Stimulated activated CD4-positive, alpha-beta T cell treated with anti-CD3 and anti-CD28 coated beads, Interleukin-12 subunit alpha, Interleukin-12 subunit beta, amount 100 ng/mL, for 48 hours (primary cell): Measurements from ENCODE around the gene COX6B1.
A peak's percentile ranks its signal among the peaks of the same experiment; 100 is the strongest.
"Not testable (repeated sequence)": the region's sequence is repeated elsewhere in the genome, so short reads cannot be mapped to it uniquely, and the experiment has no call there.

Source experiments
- DNase-seq, 3 donors: peaks; one replicate each; pipeline ENCODE4 v3.0.0-alpha.2; 2020; ENCODE audit warnings: low read depth in 2 of 3, low spot score in 1 of 3

COX6B1 gene

DNA sequence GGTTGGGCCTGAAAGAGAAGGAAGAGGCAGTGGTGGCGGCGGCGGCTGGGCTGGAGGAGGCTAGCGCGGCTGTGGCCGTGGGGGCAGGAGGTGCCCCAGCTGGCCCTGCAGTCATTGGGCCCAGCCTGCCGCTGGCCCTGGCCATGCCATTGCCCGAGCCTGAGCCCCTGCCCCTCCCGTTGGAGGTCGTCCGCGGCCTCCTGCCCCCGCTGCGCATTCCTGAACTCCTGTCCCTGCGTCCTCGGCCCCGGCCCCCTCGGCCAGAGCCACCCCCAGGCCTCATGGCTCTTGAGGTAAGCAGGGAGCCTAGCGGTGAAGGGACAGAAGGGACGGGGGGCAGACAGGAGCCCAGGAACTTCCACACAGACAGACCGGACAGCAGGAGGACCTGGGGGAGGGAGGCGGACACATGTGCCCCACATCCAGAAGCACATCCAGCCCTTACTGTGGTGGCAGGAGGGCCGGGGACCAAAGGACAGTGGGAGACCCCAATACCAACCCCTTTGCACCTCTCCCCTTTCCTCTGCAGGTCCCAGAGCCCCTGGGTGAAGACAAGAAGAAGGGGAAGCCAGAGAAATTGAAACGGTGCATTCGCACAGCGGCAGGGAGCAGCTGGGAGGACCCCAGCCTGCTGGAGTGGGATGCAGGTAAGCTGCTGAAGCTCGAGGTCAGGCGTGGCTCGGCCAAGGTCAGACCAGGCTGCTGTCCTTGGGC, 14.2 kb upstream of the COX6B1 start:
- DNase-seq: no peak

DNA sequence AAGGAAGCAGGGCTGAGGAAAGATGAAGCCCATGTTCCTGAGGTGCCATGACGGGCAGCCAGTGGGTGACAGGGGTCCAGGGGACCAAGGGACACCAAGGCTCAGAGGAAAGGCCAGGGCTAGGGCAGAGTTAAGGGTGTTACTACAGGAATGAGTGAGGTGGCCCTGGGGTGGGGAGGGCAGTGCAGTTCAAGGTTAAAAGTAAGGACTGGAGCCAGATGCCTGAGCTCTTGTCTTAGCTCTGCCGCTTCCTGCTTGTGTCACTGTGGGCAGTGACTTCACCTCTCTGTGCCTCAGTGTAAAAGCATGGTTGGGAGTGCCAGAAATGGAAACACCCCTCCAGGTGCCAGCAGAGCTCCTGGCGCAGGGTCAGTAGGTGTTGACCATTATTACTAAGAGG, 11.5 kb upstream of the COX6B1 start:
- DNase-seq: no peak

DNA sequence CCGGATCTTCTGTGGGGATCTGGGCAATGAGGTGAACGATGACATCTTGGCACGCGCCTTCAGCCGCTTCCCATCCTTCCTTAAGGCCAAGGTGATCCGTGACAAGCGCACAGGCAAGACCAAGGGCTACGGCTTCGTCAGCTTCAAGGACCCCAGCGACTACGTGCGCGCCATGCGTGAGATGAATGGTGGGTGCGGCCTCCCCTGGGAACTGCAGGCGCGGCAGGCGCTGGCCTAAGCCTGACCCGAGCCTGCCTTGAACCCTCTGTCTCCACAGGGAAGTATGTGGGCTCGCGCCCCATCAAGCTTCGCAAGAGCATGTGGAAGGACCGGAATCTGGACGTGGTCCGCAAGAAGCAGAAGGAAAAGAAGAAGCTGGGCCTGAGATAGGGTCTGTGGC, 11.0 kb upstream of the COX6B1 start:
- no peak for DNase-seq

DNA sequence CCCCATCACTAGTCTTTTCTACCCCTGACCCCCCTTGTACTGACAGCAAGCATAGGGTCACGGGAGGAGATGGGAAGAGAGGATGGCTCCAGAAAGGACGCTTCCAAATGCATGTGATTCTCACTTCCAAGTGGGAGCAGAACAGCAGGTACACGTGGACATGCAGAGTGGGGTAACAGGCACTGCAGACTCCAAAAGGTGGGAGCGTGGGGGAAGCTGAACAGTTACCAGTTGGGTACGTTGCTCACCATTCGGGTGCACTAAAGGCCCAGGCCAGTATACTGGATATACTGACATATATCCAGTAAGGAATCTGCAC, 8.8 kb upstream of the COX6B1 start:
- DNase-seq: no peak

DNA sequence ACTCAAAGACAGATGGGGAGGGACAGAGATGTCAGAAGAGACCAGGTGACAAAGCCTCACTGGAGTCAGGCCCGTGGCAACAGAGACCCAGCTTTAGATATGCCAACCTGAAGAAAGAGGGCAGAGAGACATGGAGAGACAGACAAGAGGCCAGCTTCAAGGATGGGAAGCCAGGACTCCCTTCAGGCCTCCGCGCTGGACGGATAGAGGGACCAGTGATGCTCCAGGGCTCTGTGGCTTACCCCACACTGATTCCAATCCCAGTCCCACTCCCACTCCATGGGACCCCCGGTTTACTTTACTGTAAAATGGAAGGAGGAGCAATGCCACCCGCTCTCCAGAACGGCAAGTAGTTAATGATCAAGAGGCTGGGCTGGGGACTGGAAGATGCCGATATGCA, 8.3 kb upstream of the COX6B1 start:
- DNase-seq: no peak

DNA sequence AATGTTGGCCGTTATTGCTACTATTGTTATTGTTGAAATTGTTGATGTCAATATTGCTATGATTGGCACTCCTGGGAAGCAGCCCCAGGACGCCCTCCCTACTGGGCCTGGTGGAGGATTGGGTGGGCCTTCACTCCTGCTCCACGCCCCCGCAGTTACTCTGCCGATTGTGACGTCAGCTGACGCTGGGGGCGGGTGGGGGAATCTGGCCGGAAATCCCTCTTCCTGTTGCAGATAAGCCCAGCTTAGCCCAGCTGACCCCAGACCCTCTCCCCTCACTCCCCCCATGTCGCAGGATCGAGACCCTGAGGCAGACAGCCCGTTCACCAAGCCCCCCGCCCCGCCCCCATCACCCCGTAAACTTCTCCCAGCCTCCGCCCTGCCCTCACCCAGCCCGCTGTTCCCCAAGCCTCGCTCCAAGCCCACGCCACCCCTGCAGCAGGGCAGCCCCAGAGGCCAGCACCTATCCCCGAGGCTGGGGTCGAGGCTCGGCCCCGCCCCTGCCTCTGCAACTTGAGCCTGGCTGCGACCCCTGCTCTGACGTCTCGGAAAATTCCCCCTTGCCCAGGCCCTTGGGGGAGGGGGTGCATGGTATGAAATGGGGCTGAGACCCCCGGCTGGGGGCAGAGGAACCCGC, 6.5 kb upstream of the COX6B1 start, which contains the start of gene ETV2:
Gene ETV2, plus strand, starts transcription at position 231 of the 637 bp plus-strand sequence. CDS start 716 bp downstream, outside the sequence.
- peak in 1 of 3 donors; percentile 29 for DNase-seq

DNA sequence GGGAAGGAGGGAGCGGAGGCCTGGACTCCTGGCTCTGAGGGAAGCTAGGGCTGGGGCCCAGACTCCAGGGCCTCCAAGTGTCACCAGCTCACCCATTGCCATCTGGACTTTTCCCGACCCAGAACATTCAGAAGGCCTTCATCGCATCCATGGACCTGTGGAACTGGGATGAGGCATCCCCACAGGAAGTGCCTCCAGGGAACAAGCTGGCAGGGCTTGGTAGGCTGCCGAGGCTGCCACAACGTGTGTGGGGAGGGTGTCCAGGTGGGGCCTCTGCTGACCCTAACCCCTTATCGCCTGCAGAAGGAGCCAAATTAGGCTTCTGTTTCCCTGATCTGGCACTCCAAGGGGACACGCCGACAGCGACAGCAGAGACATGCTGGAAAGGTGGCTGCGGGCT, 5.8 kb upstream of the COX6B1 start:
- DNase-seq: no peak

DNA sequence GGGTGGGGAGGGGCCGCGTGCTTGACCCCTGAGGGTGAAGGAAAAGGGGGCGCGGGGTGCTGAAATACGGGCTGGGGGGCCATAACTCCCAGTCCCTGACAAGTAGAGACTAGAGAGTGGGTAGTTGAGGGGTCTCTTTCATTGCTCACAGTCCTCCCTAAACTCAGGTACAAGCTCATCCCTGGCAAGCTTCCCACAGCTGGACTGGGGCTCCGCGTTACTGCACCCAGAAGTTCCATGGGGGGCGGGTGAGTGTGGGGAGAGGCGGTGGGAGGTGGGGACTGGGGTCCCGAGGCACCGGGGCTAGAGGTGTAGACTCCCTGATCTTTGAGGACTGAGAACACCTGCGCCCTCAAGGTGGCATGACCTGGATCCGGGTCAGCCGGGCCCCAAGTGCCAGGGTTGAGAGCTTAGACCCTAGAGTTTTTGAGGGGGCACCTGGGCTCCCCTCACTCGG, 5.3 kb upstream of the COX6B1 start:
- no peak for DNase-seq

DNA sequence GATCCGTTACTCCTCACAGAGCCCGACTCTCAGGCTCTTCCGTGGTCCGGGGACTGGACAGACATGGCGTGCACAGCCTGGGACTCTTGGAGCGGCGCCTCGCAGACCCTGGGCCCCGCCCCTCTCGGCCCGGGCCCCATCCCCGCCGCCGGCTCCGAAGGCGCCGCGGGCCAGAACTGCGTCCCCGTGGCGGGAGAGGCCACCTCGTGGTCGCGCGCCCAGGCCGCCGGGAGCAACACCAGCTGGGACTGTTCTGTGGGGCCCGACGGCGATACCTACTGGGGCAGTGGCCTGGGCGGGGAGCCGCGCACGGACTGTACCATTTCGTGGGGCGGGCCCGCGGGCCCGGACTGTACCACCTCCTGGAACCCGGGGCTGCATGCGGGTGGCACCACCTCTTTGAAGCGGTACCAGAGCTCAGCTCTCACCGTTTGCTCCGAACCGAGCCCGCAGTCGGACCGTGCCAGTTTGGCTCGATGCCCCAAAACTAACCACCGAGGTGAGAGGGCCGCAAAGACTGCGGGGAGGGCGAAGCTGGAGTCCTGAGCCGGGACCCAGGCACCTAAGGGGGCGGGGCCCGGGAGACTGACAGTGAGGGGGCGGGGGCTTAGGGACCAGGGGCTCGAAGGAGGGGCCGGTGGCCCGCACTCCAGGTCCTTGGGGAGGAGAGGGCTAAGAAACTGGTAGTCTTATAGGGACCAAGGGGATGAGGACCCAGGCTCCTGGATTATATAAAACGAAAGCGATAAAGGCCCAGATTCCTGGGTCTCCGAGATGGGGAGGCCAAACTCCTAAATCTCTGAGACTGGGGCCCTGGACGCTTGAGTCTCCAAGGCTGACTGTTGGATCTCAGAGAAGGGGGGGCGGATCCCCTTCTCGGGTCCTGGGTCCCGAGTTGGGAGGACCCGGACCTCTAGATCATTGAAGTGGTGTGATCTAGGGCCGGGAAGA, 4.6 kb upstream of the COX6B1 start:
- DNase-seq: peak; percentile 61 to 75 (median 74)

DNA sequence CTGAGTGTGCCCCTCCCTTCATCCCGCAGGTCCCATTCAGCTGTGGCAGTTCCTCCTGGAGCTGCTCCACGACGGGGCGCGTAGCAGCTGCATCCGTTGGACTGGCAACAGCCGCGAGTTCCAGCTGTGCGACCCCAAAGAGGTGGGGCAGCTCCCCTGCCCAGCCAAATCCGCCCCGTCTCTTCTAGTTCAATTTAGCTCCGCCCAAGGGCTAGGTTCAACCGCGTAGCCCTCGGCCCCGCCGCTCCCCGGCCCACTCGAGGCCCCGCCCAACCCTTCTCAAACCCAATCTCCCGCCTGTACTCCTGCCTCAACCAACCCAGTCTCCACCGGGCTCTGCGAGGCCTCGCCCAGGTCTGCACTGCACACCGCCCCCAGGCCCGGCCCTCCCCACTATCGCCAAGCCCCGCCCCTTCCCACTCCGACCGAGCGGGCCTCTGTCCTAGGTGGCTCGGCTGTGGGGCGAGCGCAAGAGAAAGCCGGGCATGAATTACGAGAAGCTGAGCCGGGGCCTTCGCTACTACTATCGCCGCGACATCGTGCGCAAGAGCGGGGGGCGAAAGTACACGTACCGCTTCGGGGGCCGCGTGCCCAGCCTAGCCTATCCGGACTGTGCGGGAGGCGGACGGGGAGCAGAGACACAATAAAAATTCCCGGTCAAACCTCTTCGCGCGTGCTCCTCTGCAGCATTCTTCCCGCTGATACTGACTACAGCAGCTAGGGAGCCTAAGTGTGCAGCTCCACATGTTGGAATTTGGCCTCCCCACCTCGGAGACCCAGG, 3.7 kb upstream of the COX6B1 start:
- peak; percentile 94 to 98 (median 96) for DNase-seq

DNA sequence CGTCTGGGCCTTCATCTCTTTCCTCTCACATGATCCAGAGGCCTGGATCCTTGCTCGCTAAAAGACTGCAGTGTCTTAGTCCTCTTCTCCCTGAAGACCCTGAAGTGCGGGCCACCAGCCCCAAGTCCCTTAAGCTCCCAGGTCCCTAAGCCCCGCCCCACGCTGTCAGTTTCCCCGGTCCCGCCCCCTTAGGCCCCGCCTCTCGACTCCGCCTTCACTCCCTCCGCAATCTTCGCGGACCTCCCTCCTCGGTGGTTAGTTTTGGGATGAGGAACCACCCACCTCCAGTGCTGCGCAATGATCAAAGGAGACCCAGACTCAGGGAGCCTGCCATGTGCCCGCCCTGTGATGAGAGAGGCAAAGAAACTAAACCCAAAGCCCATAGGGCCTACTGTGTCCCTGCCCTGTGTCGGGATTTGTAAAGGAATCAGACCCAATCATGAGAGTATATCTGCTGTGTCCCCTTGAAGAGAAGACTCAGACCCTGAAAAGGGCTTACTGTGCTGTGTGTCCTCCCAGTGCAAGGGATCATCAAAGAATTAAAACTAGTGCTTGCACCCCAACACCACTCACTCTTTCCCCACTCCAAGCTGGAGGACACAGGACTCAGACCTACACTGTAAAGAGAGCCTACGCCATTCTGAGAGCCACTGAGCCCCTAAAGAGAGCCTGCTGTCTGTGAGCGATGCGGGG, 3.0 kb upstream of the COX6B1 start:
- DNase-seq: peak; percentile 80 to 93 (median 84)

DNA sequence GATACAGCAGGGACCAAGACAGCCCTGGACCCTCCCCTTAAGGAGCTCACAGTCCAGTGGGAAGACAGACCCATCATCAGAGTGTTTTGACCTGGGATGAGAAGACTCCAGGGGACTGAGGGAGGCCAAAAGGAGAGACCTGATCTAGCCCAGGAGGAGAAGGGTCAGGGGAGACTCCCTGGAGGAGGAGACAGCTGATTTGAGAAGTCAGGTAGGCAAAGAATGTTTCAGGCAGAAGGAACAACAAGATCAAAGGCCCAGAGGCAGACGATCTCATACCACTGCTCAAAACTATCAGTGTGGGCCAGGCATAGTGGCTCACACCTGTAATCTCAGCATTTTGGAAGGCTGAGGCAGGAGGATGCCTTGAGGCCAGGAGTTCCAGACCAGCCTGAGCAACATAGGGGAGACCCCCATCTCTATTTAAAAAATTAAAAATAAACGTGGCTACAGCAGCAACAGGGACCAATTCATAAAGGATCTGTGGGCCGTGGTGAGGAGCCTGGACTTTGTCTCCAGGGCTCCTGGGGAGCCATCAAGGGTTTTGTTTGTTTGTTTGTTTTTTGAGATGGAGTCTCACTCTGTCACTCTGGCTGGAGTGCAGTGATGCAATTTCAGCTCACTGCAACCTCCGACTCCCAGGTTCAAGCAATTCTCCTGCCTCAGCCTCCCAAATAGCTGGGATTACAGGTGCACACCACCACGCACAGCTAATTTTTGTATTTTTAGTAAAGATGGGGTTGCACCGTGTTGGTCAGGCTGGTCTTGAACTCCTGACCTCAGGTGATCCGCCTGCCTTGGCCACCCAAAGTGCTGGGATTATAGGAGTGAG, 2.2 kb upstream of the COX6B1 start:
- DNase-seq: no peak

DNA sequence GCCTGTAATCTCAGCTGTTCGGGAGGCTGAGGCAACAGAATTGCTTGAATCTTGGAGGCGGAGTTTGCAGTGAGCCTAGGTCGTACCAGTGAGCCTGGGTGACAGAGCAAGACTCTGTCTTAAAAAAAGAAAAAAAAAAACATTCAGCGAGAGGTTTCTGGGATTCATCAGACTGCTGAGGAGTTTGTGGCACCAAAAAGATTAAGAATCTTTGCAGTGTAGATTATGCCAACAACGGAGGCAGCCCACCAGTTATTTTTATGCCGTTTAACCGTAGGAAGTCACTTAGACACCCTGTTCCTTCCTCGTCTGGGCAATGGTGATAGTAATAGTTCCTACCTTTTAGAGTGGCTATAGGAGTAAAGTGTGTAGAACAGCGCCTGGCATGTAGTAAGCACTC, 2.5 kb downstream of the COX6B1 start:
- no peak for DNase-seq

DNA sequence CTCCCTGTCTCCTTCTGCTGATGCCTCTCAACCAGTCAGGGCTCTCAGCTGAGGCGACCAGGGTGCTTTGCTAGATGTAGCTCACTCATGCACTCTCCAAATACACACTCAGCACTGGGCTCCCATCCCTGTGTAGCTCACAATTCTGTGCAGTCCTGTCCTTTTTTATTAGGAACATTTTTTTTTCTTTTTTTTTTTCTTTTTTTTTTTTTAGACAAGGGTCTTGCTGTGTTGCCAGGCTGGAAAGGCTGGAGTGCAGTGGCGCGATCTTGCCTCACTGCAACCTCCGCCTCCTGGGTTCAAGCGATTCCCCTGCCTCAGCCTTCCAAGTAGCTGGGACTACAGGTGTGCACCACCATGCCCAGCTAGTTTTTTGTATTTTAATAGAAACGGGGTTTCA, 6.7 kb downstream of the COX6B1 start:
- DNase-seq: not testable (repeated sequence)

DNA sequence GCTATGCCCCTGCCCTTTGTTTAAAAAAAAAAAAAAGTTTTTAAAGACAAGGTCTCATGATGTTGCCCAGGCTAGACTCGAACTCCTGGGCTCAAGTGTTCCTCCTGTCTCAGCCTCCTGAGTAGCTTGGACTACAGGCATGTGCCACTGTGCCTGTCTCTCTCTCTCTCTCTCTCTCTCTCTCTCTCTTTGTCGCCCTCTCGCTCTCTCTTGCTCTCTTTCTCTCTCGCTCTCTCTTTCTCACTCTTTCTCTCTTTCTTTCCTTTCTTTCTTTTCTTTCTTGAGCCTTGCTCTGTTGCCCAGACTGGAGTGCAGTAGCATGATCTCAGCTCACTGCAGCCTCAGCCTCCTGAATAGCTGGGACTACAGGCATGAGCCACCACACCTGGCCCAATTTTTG, 7.5 kb downstream of the COX6B1 start:
- no peak for DNase-seq

DNA sequence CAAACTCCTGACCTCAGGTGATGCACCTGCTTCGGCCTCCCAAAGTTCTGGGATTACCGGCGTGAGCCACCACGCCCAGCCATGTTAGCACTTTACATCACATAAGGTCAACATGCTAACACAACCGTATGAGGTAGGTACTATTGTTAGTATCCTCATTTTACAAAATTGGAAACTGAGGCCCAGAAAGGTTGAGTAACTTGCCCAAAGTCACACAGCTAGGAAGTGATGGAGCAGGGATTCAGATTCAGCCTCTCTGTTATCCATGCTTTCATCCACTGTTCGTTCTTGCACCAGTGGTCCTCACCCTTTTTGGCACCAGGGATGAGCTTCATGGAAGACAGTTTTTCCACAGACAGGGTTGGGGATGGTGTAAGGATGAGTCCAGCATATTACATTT, 8.6 kb downstream of the COX6B1 start:
- no peak for DNase-seq

DNA sequence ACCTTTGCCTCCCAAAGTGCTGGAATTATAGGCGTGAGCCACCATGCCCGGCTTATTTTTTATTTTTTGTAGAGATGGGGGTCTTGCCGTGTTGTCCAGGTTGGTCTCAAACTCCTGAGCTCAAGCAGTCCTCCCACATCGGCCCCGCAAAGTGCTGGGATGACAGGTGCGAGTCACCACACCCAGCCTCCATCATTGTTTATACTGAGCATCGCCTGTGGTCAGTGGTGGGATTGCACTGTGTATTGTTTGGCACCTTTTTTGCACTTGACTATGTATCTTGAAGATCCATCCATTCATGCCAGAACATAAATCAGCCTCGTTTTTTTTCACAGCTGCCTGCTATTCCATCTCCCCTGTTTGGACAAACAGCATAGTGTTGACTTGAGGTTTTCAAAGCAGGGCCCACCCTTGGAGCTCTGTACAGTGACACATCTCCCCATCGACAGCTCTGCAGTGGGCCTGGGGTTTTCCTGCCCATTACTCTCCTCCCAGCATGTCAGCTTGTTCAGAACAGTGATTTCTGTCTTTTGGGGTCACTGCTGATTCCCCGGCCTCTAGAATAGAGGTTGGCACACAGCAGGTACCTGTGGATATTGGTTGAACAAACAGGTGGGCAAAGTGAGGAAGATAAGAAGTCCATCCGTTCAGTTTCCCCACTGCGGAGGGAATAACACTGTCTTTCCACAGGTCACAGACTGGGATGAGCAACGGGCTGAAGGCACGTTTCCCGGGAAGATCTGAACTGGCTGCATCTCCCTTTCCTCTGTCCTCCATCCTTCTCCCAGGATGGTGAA, 10.0 kb downstream of the COX6B1 start:
- DNase-seq: no peak

DNA sequence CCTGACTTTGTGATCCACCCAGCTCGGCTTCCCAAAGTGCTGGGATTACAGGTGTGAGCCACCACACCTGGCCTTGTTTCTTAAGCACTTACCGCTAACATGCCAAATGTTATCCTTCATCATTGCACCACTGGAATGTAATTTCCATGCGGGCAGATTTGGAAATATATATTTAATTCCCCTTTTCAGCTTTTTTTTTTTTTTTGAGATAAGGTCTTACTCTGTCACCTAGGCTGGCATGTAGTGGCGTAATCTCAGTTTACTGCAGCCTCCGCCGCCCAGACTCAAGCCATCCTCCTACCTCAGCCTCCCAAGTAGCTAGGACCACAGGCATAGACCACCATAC, 13.8 kb downstream of the COX6B1 start:
- DNase-seq: no peak

DNA sequence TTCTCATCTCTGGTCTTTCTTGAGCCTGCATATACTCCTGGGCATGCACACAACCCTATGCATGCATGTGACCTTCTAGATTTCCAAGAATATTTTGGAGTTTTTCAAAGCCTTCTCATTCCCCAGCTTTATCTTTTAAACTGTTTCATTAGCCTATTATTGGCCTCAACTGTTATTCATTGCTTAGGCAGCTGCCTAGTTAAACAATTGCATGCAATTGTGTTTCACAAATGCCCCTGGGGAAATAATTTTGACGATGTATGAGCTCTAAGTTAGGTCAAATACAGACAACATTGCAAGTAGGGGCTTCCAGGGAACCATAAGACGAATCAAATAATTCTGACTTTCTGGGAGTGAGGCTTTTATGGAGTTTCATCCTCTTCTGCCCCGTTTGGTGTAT, 15.9 kb downstream of the COX6B1 start:
- DNase-seq: no peak
